HepG2 (cell line): ENCODE measurements around the gene DOK4. TPM values are rescaled to one million over a fixed set of nuclear protein-coding genes. Genes with fewer than 3 reads are reported as not detected.

Experiments used
- SMARCC2 ChIP-seq: fragments of 450-650 bp; IDR thresholded peaks from 2 replicates; pipeline ENCODE4 v1.6.1; 2017; ENCODE audit warnings: antibody characterized with exemption, mild to moderate bottlenecking
- ZNF230 ChIP-seq: sonication (generic); formaldehyde crosslinking; IDR thresholded peaks from 2 replicates; pipeline ENCODE4 v1.4.0; 2020; ENCODE audit warnings: mild to moderate bottlenecking, missing genetic modification reagents
- ZNF460 ChIP-seq: sonication (generic); formaldehyde crosslinking; IDR thresholded peaks from 2 replicates; pipeline ENCODE4 v1.5.1; 2020; ENCODE audit warnings: missing genetic modification reagents, mild to moderate bottlenecking, borderline replicate concordance
- ZNF572 ChIP-seq: sonication (generic); formaldehyde crosslinking; IDR thresholded peaks from 2 replicates; pipeline ENCODE4 v1.5.1; 2020; ENCODE audit warnings: mild to moderate bottlenecking, missing genetic modification reagents
- ZNF644 ChIP-seq: IDR thresholded peaks from 2 replicates; pipeline ENCODE4 v1.6.1; 2016; ENCODE audit warnings: low read depth
- ZNF766 ChIP-seq: sonication (generic); formaldehyde crosslinking; IDR thresholded peaks from 2 replicates; pipeline ENCODE4 v1.5.0; 2020; ENCODE audit warnings: missing genetic modification reagents, borderline replicate concordance
- polyA plus RNA-seq, 8 experiments: library from polyadenylated mRNA; depleted of rRNA in 3 of 8; stranded (reverse) in 7 of 8; unstranded in 1 of 8; fragments of >200 nt; fragmentation: Illumina TruSeq in 4 of 8; extraction: Trizol in 4 of 8; gene quantifications; 2 replicates each; pipeline versions ENCODE4 v1.2.1 to v1.2.3, GENCODE V29; 2011 to 2016; ENCODE audit warnings: low read depth in 4 of 8, missing spikeins in 1 of 8, mixed read lengths in 1 of 8; ENCODE audit not compliant: insufficient read depth in 1 of 8
- total RNA-seq, 5 experiments: library from RNA; depleted of rRNA; stranded (reverse); fragments of >200 nt; fragmentation: Illumina TruSeq; extraction: Trizol; gene quantifications; 2 replicates each; pipeline ENCODE4 v1.2.3, GENCODE V29; 2016; ENCODE audit warnings: low read depth in 1 of 5
- TF ChIP-seq, protein P1 (sequence below): sonication (generic); formaldehyde crosslinking; conservative IDR thresholded peaks from 2 replicates; pipeline ENCODE4 v1.5.0; 2020; ENCODE audit warnings: missing genetic modification reagents
- TF ChIP-seq, protein P2 (sequence below): sonication (generic); formaldehyde crosslinking; IDR thresholded peaks from 2 replicates; pipeline ENCODE4 v1.5.0; 2020; ENCODE audit warnings: mild to moderate bottlenecking, missing genetic modification reagents
- TF ChIP-seq, protein P3 (sequence below): sonication (generic); formaldehyde crosslinking; IDR thresholded peaks from 2 replicates; pipeline ENCODE4 v1.4.0; 2020; ENCODE audit warnings: mild to moderate bottlenecking, missing genetic modification reagents
- TF ChIP-seq, protein P4 (sequence below): sonication (generic); formaldehyde crosslinking; IDR thresholded peaks from 2 replicates; pipeline ENCODE4 v1.4.0; 2020; ENCODE audit warnings: missing genetic modification reagents, mild to moderate bottlenecking, borderline replicate concordance
- TF ChIP-seq, protein P5 (sequence below): sonication (generic); formaldehyde crosslinking; IDR thresholded peaks from 2 replicates; pipeline ENCODE4 v1.5.1; 2020; ENCODE audit warnings: mild to moderate bottlenecking, missing genetic modification reagents
- TF ChIP-seq, protein P6 (sequence below): sonication (generic); formaldehyde crosslinking; IDR thresholded peaks from 2 replicates; pipeline ENCODE4 v1.4.0; 2020; ENCODE audit warnings: missing genetic modification reagents, borderline replicate concordance

The DOK4 gene
- total and polyA plus RNA-seq, 2 of the 13 experiments (the other 11 are each of a cell fraction or from before 2014, with no cell fraction given), result 52.7 to 70.0 TPM

DNA sequence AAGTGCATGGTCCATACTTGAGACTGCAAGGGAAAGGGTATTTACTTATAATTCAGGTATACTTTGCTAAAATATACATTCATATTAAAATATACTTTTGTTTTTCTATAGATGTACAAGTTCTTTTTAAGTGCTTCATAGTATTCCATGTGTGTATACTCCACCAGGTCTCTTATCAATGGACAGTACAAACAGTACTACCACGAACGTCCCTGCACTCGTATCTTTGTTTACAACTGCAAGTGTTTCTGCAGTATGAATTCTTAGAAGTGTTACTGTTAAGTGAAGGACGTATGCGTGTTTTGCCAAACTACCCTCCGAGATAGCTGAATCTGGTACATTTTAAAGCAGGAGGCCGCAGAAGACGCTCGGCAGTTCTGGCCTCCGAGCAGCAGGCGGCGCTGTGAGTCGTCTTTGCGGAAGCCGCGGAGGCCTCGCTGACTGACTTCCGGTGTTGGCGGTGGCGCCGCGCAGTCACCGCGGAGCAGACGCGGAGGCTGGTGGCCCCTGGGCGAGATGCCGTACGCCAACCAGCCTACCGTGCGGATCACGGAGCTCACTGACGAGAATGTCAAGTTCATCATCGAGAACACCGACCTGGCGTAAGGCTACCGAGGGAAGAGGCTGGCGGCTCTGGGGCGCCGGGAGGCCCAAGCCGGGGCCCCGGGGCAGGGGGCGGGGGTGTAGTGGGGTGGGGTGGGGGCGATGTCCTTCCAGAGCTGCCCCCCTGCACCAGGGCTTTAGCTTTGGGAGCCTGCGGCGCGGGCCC lies 23.9 kb downstream of the DOK4 start, which contains the start of gene POLR2C (continued):
- peak; percentile 90 for TF ChIP-seq ZNF766 (CRISPR knock-in tag)
- TF ChIP-seq, protein P1, sequence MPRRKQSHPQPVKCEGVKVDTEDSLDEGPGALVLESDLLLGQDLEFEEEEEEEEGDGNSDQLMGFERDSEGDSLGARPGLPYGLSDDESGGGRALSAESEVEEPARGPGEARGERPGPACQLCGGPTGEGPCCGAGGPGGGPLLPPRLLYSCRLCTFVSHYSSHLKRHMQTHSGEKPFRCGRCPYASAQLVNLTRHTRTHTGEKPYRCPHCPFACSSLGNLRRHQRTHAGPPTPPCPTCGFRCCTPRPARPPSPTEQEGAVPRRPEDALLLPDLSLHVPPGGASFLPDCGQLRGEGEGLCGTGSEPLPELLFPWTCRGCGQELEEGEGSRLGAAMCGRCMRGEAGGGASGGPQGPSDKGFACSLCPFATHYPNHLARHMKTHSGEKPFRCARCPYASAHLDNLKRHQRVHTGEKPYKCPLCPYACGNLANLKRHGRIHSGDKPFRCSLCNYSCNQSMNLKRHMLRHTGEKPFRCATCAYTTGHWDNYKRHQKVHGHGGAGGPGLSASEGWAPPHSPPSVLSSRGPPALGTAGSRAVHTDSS, result no peak; the same call in 1 of the 2 replicates
- no peak for TF ChIP-seq SMARCC2
- TF ChIP-seq ZNF230, result 0 out of 2 replicates have a peak, but pooled peaks have one; percentile 63
- 0 out of 2 replicates have a peak, but pooled peaks have one; percentile 50 for TF ChIP-seq ZNF644
- TF ChIP-seq, protein P2, sequence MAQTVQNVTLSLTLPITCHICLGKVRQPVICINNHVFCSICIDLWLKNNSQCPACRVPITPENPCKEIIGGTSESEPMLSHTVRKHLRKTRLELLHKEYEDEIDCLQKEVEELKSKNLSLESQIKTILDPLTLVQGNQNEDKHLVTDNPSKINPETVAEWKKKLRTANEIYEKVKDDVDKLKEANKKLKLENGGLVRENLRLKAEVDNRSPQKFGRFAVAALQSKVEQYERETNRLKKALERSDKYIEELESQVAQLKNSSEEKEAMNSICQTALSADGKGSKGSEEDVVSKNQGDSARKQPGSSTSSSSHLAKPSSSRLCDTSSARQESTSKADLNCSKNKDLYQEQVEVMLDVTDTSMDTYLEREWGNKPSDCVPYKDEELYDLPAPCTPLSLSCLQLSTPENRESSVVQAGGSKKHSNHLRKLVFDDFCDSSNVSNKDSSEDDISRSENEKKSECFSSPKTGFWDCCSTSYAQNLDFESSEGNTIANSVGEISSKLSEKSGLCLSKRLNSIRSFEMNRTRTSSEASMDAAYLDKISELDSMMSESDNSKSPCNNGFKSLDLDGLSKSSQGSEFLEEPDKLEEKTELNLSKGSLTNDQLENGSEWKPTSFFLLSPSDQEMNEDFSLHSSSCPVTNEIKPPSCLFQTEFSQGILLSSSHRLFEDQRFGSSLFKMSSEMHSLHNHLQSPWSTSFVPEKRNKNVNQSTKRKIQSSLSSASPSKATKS (CRISPR knock-in tag), result no peak
- TF ChIP-seq, protein P3, sequence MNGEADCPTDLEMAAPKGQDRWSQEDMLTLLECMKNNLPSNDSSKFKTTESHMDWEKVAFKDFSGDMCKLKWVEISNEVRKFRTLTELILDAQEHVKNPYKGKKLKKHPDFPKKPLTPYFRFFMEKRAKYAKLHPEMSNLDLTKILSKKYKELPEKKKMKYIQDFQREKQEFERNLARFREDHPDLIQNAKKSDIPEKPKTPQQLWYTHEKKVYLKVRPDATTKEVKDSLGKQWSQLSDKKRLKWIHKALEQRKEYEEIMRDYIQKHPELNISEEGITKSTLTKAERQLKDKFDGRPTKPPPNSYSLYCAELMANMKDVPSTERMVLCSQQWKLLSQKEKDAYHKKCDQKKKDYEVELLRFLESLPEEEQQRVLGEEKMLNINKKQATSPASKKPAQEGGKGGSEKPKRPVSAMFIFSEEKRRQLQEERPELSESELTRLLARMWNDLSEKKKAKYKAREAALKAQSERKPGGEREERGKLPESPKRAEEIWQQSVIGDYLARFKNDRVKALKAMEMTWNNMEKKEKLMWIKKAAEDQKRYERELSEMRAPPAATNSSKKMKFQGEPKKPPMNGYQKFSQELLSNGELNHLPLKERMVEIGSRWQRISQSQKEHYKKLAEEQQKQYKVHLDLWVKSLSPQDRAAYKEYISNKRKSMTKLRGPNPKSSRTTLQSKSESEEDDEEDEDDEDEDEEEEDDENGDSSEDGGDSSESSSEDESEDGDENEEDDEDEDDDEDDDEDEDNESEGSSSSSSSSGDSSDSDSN (CRISPR knock-in tag), result peak; percentile 92
- TF ChIP-seq, protein P4, sequence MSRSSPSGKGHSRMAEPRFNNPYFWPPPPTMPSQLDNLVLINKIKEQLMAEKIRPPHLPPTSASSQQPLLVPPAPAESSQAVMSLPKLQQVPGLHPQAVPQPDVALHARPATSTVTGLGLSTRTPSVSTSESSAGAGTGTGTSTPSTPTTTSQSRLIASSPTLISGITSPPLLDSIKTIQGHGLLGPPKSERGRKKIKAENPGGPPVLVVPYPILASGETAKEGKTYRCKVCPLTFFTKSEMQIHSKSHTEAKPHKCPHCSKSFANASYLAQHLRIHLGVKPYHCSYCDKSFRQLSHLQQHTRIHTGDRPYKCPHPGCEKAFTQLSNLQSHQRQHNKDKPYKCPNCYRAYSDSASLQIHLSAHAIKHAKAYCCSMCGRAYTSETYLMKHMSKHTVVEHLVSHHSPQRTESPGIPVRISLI, result no peak
- no peak for TF ChIP-seq ZNF460
- no peak for TF ChIP-seq ZNF572 (CRISPR knock-in tag)
- TF ChIP-seq, protein P5, sequence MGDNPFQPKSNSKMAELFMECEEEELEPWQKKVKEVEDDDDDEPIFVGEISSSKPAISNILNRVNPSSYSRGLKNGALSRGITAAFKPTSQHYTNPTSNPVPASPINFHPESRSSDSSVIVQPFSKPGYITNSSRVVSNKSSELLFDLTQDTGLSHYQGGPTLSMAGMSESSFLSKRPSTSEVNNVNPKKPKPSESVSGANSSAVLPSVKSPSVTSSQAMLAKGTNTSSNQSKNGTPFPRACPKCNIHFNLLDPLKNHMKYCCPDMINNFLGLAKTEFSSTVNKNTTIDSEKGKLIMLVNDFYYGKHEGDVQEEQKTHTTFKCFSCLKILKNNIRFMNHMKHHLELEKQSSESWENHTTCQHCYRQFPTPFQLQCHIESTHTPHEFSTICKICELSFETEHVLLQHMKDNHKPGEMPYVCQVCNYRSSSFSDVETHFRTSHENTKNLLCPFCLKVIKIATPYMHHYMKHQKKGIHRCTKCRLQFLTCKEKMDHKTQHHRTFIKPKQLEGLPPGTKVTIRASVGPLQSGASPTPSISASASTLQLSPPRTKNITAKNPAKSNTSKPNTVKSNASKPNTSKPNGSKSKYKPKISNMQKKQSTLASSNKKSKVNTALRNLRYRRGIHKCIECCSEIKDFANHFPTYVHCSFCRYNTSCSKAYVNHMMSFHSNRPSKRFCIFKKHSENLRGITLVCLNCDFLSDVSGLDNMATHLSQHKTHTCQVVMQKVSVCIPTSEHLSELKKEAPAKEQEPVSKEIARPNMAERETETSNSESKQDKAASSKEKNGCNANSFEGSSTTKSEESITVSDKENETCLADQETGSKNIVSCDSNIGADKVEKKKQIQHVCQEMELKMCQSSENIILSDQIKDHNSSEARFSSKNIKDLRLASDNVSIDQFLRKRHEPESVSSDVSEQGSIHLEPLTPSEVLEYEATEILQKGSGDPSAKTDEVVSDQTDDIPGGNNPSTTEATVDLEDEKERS (CRISPR knock-in tag), result 0 out of 2 replicates have a peak, but pooled peaks have one; percentile 25
- TF ChIP-seq, protein P6, sequence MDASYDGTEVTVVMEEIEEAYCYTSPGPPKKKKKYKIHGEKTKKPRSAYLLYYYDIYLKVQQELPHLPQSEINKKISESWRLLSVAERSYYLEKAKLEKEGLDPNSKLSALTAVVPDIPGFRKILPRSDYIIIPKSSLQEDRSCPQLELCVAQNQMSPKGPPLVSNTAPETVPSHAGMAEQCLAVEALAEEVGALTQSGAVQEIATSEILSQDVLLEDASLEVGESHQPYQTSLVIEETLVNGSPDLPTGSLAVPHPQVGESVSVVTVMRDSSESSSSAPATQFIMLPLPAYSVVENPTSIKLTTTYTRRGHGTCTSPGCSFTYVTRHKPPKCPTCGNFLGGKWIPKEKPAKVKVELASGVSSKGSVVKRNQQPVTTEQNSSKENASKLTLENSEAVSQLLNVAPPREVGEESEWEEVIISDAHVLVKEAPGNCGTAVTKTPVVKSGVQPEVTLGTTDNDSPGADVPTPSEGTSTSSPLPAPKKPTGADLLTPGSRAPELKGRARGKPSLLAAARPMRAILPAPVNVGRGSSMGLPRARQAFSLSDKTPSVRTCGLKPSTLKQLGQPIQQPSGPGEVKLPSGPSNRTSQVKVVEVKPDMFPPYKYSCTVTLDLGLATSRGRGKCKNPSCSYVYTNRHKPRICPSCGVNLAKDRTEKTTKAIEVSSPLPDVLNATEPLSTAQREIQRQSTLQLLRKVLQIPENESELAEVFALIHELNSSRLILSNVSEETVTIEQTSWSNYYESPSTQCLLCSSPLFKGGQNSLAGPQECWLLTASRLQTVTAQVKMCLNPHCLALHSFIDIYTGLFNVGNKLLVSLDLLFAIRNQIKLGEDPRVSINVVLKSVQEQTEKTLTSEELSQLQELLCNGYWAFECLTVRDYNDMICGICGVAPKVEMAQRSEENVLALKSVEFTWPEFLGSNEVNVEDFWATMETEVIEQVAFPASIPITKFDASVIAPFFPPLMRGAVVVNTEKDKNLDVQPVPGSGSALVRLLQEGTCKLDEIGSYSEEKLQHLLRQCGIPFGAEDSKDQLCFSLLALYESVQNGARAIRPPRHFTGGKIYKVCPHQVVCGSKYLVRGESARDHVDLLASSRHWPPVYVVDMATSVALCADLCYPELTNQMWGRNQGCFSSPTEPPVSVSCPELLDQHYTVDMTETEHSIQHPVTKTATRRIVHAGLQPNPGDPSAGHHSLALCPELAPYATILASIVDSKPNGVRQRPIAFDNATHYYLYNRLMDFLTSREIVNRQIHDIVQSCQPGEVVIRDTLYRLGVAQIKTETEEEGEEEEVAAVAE (CRISPR knock-in tag), result peak; percentile 75; the same call in 1 of the 2 replicates
